ENCODE results near the gene GAL3ST2.
"Not testable (repeated sequence)": the region's sequence is repeated elsewhere in the genome, so short reads cannot be mapped to it uniquely, and the experiment has no call there.

The GAL3ST2 gene

GRCh38 chr2:241776336-241777169 is at the start of gene GAL3ST2:
GAL3ST2 (plus strand) TSS chr2:241776822; CDS start chr2:241776956, 134 bp downstream.
- DNase-seq, result no peak

- DNase-seq, result no peak
Measured at GRCh38 chr2:241728000-241728399, 48.6 kb upstream of the GAL3ST2 start.

- no peak for DNase-seq
Measured at GRCh38 chr2:241728627-241729026, 48.0 kb upstream of the GAL3ST2 start.

- no peak for DNase-seq
Measured at GRCh38 chr2:241729868-241730267, 46.8 kb upstream of the GAL3ST2 start.

GRCh38 chr2:241730671-241731293 is 45.8 kb upstream of the GAL3ST2 start:
- no peak for DNase-seq

- peak; percentile 64 for DNase-seq
Measured at GRCh38 chr2:241732513-241733186, 44.0 kb upstream of the GAL3ST2 start.

- no peak for DNase-seq
Measured at GRCh38 chr2:241733391-241734207, 43.0 kb upstream of the GAL3ST2 start.

- no peak for DNase-seq
Measured at GRCh38 chr2:241734208-241734466, 42.5 kb upstream of the GAL3ST2 start.

GRCh38 chr2:241734467-241735208 is 42.0 kb upstream of the GAL3ST2 start, which contains the start of gene D2HGDH:
D2HGDH (plus strand) TSS chr2:241734630; CDS start chr2:241735225, 595 bp downstream.
- peak; percentile 92 for DNase-seq

- no peak for DNase-seq
Measured at GRCh38 chr2:241736111-241736510, 40.5 kb upstream of the GAL3ST2 start.

GRCh38 chr2:241738040-241738686 is 38.5 kb upstream of the GAL3ST2 start:
- DNase-seq, result no peak

GRCh38 chr2:241739177-241739576 is 37.4 kb upstream of the GAL3ST2 start:
- DNase-seq, result no peak

GRCh38 chr2:241739651-241740050 is 37.0 kb upstream of the GAL3ST2 start:
- no peak for DNase-seq

- DNase-seq, result peak; percentile 62
Measured at GRCh38 chr2:241741016-241741415, 35.6 kb upstream of the GAL3ST2 start.

- no peak for DNase-seq
Measured at GRCh38 chr2:241742320-241742939, 34.2 kb upstream of the GAL3ST2 start.

- DNase-seq, result not testable (repeated sequence)
Measured at GRCh38 chr2:241743008-241743407, 33.6 kb upstream of the GAL3ST2 start.

GRCh38 chr2:241743620-241744019 is 33.0 kb upstream of the GAL3ST2 start:
- DNase-seq, result no peak

- no peak for DNase-seq
Measured at GRCh38 chr2:241744028-241744754, 32.4 kb upstream of the GAL3ST2 start.

- no peak for DNase-seq
Measured at GRCh38 chr2:241745276-241745675, 31.3 kb upstream of the GAL3ST2 start.

- DNase-seq, result no peak
Measured at GRCh38 chr2:241746084-241746483, 30.5 kb upstream of the GAL3ST2 start.
